ENCODE results near the gene ADAP1. TPM values are rescaled to one million over a fixed set of nuclear protein-coding genes. Genes with fewer than 3 reads are reported as not detected.

The ADAP1 gene
- total RNA-seq, 2 donors from 2014 or later = 3.8 to 6.5 TPM

DNA sequence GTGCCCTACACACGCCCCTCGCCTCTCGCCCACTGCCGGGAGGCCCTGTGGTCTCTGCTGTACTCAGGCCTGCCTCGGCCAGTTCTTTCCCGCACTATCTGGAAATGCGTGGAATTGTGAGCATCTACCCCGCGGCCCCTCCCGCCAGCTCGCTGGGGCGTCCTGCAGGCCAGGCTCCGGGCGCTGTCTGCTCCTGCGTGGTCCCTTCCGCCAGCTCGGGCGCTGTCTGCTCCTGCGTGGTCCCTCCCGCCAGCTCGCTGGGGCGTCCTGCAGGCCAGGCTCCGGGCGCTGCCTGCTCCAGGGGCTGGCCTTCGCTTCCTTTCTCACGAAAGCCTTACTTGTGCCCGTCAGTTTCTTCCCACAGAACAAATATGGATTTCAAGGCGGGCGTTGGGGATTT lies 63.2 kb downstream of the ADAP1 start:
- no peaks in the 10 kb centered on the region for H3K27me3 Mint-ChIP-seq (ENCODE audit: insufficient read depth)
- H3K9ac ChIP-seq (ENCODE audit: extremely low read depth, low read length, poor library complexity, severe bottlenecking) = no peak overlapping the region

DNA sequence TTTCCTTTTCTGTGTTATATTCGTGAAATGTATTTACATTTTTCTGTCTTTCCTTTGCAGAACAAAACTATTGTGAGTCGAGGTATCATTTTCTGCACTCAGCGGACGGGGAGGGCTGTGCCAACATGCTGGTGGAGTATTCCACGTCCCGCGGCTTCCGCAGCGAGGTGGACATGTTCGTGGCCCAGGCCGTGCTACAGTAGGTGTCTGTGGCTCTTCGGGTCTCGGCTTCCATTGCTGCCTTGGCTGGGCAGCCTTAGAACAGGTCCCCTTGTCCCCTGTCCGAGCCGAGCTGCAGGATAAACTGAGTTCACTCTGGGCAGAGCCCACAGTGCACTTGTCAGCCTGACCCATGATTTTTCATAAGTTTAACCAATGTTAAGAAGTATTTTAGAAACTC lies 63.6 kb downstream of the ADAP1 start:
- peak overlapping the region; percentile 59 for H3K27ac Mint-ChIP-seq
- Histone ChIP-seq H3K4me1 (ENCODE audit: control insufficient read depth, insufficient read depth, low read length) (no peaks in the 10 kb centered on the region), H3K27ac (ENCODE audit: low read depth, low read length) (no peak overlapping the region), H3K9ac (ENCODE audit: extremely low read depth, low read length, poor library complexity, severe bottlenecking) (no peak overlapping the region), H3K27me3 (ENCODE audit: control insufficient read depth, insufficient read depth, low read length, poor library complexity, severe bottlenecking) (no peaks in the 10 kb centered on the region), H3K4me3 (ENCODE audit: low read length) (no peak overlapping the region), H3K36me3 (ENCODE audit: control insufficient read depth, insufficient read depth, low read length) (peaks cover 57% of the 10 kb centered on the region), H3K9me3 (ENCODE audit: control insufficient read depth, low read length) (no peaks in the 10 kb centered on the region)
- no peaks in the 10 kb centered on the region for H3K9me3 Mint-ChIP-seq
- DNase-seq = no peak
- no peak overlapping the region for H3K4me3 Mint-ChIP-seq
- H3K4me1 Mint-ChIP-seq = no peaks in the 10 kb centered on the region
- WGBS, 2 experiments (ENCODE audit: insufficient coverage in 1 of 2, insufficient read length in 1 of 2) = 92 to 93% methylated on average over 11 to 15 of the region's 15 CpGs
- H3K27me3 Mint-ChIP-seq (ENCODE audit: insufficient read depth) = no peaks in the 10 kb centered on the region
- peaks cover 59% of the 10 kb centered on the region for H3K36me3 Mint-ChIP-seq (ENCODE audit: low read depth)
- TF ChIP-seq, protein P1, sequence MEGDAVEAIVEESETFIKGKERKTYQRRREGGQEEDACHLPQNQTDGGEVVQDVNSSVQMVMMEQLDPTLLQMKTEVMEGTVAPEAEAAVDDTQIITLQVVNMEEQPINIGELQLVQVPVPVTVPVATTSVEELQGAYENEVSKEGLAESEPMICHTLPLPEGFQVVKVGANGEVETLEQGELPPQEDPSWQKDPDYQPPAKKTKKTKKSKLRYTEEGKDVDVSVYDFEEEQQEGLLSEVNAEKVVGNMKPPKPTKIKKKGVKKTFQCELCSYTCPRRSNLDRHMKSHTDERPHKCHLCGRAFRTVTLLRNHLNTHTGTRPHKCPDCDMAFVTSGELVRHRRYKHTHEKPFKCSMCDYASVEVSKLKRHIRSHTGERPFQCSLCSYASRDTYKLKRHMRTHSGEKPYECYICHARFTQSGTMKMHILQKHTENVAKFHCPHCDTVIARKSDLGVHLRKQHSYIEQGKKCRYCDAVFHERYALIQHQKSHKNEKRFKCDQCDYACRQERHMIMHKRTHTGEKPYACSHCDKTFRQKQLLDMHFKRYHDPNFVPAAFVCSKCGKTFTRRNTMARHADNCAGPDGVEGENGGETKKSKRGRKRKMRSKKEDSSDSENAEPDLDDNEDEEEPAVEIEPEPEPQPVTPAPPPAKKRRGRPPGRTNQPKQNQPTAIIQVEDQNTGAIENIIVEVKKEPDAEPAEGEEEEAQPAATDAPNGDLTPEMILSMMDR (conservative IDR thresholded peaks at IDR 0.05) = no peak

More for the DNA sequence above, 63.2 kb downstream of the ADAP1 start:
- Histone ChIP-seq H3K36me3 (ENCODE audit: control insufficient read depth, insufficient read depth, low read length) (peaks cover 62% of the 10 kb centered on the region), H3K9me3 (ENCODE audit: control insufficient read depth, low read length) (no peaks in the 10 kb centered on the region), H3K4me3 (ENCODE audit: low read length) (no peak overlapping the region), H3K27ac (ENCODE audit: low read depth, low read length) (no peak overlapping the region), H3K27me3 (ENCODE audit: control insufficient read depth, insufficient read depth, low read length, poor library complexity, severe bottlenecking) (no peaks in the 10 kb centered on the region), H3K4me1 (ENCODE audit: control insufficient read depth, insufficient read depth, low read length) (no peaks in the 10 kb centered on the region)
- TF ChIP-seq, protein P1 (conservative IDR thresholded peaks at IDR 0.05) = no peak
- no peaks in the 10 kb centered on the region for H3K9me3 Mint-ChIP-seq
- no peak for DNase-seq
- H3K4me1 Mint-ChIP-seq = no peaks in the 10 kb centered on the region
- H3K36me3 Mint-ChIP-seq (ENCODE audit: low read depth) = peaks cover 63% of the 10 kb centered on the region
- 94 to 95% methylated on average over 11 to 29 of the region's 29 CpGs for WGBS, 2 experiments (ENCODE audit: insufficient coverage in 1 of 2, insufficient read length in 1 of 2)
- H3K27ac Mint-ChIP-seq = no peak overlapping the region
- H3K4me3 Mint-ChIP-seq = no peak overlapping the region

DNA sequence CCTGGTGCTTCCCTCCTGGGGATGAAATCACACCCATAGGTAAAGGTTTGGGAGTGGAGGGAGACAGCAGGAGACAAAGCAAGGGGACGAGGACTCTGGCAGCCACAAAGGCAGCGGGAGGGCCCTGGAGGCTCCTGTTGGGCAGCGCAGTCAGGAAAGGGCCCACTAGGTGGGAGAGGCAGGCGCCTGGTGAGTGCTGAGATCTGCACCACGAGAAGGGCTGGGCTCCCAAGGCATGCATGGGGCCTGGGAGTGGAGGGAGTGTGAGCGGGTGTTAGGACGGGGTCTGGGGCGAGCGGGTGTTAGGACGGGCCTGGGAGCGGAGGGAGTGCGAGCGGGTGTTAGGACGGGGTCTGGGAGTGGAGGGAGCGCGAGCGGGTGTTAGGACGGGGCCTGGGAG lies 65.1 kb downstream of the ADAP1 start:
- Histone ChIP-seq H3K27ac (ENCODE audit: low read depth, low read length) (no peak overlapping the region), H3K36me3 (ENCODE audit: control insufficient read depth, insufficient read depth, low read length) (peaks cover 49% of the 10 kb centered on the region), H3K4me1 (ENCODE audit: control insufficient read depth, insufficient read depth, low read length) (no peaks in the 10 kb centered on the region), H3K27me3 (ENCODE audit: control insufficient read depth, insufficient read depth, low read length, poor library complexity, severe bottlenecking) (no peaks in the 10 kb centered on the region), H3K9ac (ENCODE audit: extremely low read depth, low read length, poor library complexity, severe bottlenecking) (no peak overlapping the region), H3K9me3 (ENCODE audit: control insufficient read depth, low read length) (no peaks in the 10 kb centered on the region), H3K4me3 (ENCODE audit: low read length) (no peak overlapping the region)
- peaks cover 48% of the 10 kb centered on the region for H3K36me3 Mint-ChIP-seq (ENCODE audit: low read depth)
- TF ChIP-seq, protein P1 (conservative IDR thresholded peaks at IDR 0.05) = no peak
- H3K27me3 Mint-ChIP-seq (ENCODE audit: insufficient read depth) = no peaks in the 10 kb centered on the region
- no peaks in the 10 kb centered on the region for H3K4me1 Mint-ChIP-seq
- H3K27ac Mint-ChIP-seq = no peak overlapping the region
- no peak overlapping the region for H3K4me3 Mint-ChIP-seq
- 82 to 91% methylated on average over 2 to 7 of the region's 18 CpGs for WGBS, 2 experiments (ENCODE audit: insufficient coverage in 1 of 2, insufficient read length in 1 of 2)
- no peaks in the 10 kb centered on the region for H3K9me3 Mint-ChIP-seq
- DNase-seq = no peak
